CD4-positive, CD25-positive, alpha-beta regulatory T cell (primary cell): ENCODE data around the gene PKDREJ. TPM values are rescaled to one million over a fixed set of nuclear protein-coding genes. Genes with fewer than 3 reads are reported as not detected.
A peak's percentile ranks its signal among the peaks of the same experiment; 100 is the strongest.

ENCODE experiments used
- ATAC-seq, 2 donors: fragments of 150-1000 bp; cut with Tn5 transposase; one replicate each; pipeline ENCODE4 v1.10.0; 2021; ENCODE audit warnings: low read depth in 2 of 2, moderate number of reproducible peaks in 2 of 2, moderate library complexity in 1 of 2
- DNase-seq, 3 donors: peaks; one replicate each; pipeline versions ENCODE4 v3.0.0 to v3.0.0-alpha.2; 2012 to 2022; ENCODE audit warnings: mixed read lengths in 1 of 3
- H3K27ac ChIP-seq: one replicate; pipeline ENCODE4 v1.7.0; 2013; ENCODE audit warnings: mild to moderate bottlenecking, low read length; ENCODE audit not compliant: insufficient read depth, poor library complexity, severe bottlenecking
- H3K27me3 ChIP-seq: one replicate; pipeline ENCODE4 v1.7.0; 2013; ENCODE audit warnings: low read length; ENCODE audit not compliant: control insufficient read depth, insufficient read depth
- H3K36me3 ChIP-seq: one replicate; pipeline ENCODE4 v1.7.0; 2013; ENCODE audit warnings: mild to moderate bottlenecking, low read length, moderate library complexity; ENCODE audit not compliant: control insufficient read depth, insufficient read depth
- H3K4me1 ChIP-seq: 2 replicates; pipeline ENCODE4 v1.7.0; 2013; ENCODE audit warnings: mild to moderate bottlenecking, low read length; ENCODE audit not compliant: insufficient read depth, control insufficient read depth, poor library complexity, severe bottlenecking
- H3K4me3 ChIP-seq: one replicate; pipeline ENCODE4 v1.7.0; 2013; ENCODE audit warnings: low read depth, mild to moderate bottlenecking, low read length, moderate library complexity
- H3K9me3 ChIP-seq, 2 experiments: 1 replicate in 1 of 2; 2 replicates in 1 of 2; pipeline ENCODE4 v1.7.0; 2013; ENCODE audit warnings: low read length in 2 of 2, mild to moderate bottlenecking in 1 of 2, moderate library complexity in 1 of 2; ENCODE audit not compliant: control insufficient read depth in 2 of 2
- H3K27ac Mint-ChIP-seq, 3 donors: one replicate each; pipeline ENCODE4 v1.8.0; 2020 to 2022; ENCODE audit warnings: mild to moderate bottlenecking in 3 of 3, mixed read lengths in 3 of 3, moderate library complexity in 2 of 3
- H3K27me3 Mint-ChIP-seq: one replicate; pipeline ENCODE4 v1.8.0; 2022; ENCODE audit warnings: mild to moderate bottlenecking, mixed read lengths
- H3K36me3 Mint-ChIP-seq: one replicate; pipeline ENCODE4 v1.8.0; 2020; ENCODE audit warnings: mixed read lengths
- H3K4me1 Mint-ChIP-seq, 4 donors: one replicate each; pipeline ENCODE4 v1.8.0; 2020 to 2022; ENCODE audit warnings: mixed read lengths in 4 of 4, mild to moderate bottlenecking in 1 of 4
- H3K4me3 Mint-ChIP-seq, 4 donors: one replicate each; pipeline ENCODE4 v1.8.0; 2020 to 2022; ENCODE audit warnings: mild to moderate bottlenecking in 4 of 4, mixed read lengths in 4 of 4, moderate library complexity in 3 of 4
- H3K9me3 Mint-ChIP-seq, 7 donors: one replicate each; pipeline ENCODE4 v1.8.0; 2020 to 2022; ENCODE audit warnings: mixed read lengths in 7 of 7, mild to moderate bottlenecking in 3 of 7, moderate library complexity in 2 of 7
- polyA plus RNA-seq, 4 donors: library from polyadenylated mRNA; unstranded; fragments of 300-500 nt; fragmentation: Illumina TruSeq; gene quantifications; one replicate each; pipeline ENCODE4 v1.2.3, GENCODE V29; 2021
- total RNA-seq: library from RNA; stranded (reverse); gene quantifications from one replicate; pipeline ENCODE4 v1.2.3, GENCODE V29; 2022

PKDREJ gene
- total and polyA plus RNA-seq, 5 donors from 2014 or later: 0.19 TPM; not detected in 4

DNA sequence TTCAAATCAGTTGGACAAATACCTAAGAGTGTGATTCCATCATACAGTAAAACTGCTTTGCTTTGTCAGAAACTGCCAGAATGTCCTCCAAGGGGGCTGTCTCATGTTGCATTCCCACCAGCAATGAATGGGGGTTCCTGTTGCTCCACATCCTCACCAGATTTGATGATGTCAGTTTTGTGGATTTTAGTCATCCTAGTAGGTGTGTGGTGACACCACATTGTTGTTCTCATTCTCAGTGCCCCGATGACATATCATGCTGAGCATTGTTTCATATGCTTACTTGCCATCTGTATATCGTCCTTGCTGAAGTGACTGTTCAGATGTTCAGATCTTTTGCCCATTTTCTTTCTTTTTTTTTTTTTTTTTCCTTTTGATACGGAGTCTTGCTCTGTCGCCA, 50.1 kb downstream of the PKDREJ start:
- H3K9me3 ChIP-seq: peaks cover 8 to 11% of the 10 kb centered on the region in 2 experiments
- H3K9me3 Mint-ChIP-seq: peaks cover 0 to 21% (median 5%) of the 10 kb centered on the region in 7 donors
- peaks cover 25% of the 10 kb centered on the region for H3K36me3 ChIP-seq
- H3K4me1 ChIP-seq: no peaks in the 10 kb centered on the region
- H3K4me3 ChIP-seq: no peak overlapping the region
- H3K27ac Mint-ChIP-seq: no peak overlapping the region
- H3K27me3 Mint-ChIP-seq: no peaks in the 10 kb centered on the region
- peaks cover 0 to 2% (median 0%) of the 10 kb centered on the region in 4 donors for H3K4me1 Mint-ChIP-seq
- peak overlapping the region in 1 of 4 donors; percentile 38 for H3K4me3 Mint-ChIP-seq
- H3K27ac ChIP-seq: no peak overlapping the region
- ATAC-seq: no peak
- no peak for DNase-seq
- H3K27me3 ChIP-seq: no peaks in the 10 kb centered on the region
- peaks cover 64% of the 10 kb centered on the region for H3K36me3 Mint-ChIP-seq

DNA sequence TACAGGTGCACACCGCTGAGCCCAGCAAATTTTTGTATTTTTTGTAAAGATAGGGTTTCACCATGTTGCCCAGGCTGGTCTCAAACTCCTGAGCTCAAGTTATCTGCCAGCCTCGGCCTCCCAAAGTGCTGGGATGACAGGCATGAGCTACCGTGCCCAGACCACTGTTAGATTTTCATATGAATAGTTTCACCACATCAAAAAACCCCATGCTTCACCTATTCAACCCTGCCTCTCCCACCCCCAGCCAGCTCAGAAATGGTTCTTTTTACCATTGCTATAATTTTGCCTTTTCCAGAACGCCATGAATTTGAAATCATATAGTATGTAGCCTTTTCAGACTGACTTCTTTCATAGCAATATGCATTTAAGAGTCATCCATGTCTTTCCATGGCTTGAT, 50.9 kb downstream of the PKDREJ start:
- DNase-seq (no peak), ATAC-seq (no peak)
- no peaks in the 10 kb centered on the region for H3K4me1 ChIP-seq
- Mint-ChIP-seq H3K4me3 (no peak overlapping the region), H3K36me3 (peaks cover 61% of the 10 kb centered on the region), H3K4me1 (peaks cover 0 to 2% (median 0%) of the 10 kb centered on the region in 4 donors), H3K27ac (peak overlapping the region in 1 of 3 donors; percentile 2), H3K27me3 (no peaks in the 10 kb centered on the region), H3K9me3 (peaks cover 0 to 21% (median 5%) of the 10 kb centered on the region in 7 donors)
- peaks cover 8 to 11% of the 10 kb centered on the region in 2 experiments for H3K9me3 ChIP-seq
- H3K27ac ChIP-seq: no peak overlapping the region
- no peaks in the 10 kb centered on the region for H3K27me3 ChIP-seq
- H3K36me3 ChIP-seq: peaks cover 22% of the 10 kb centered on the region
- H3K4me3 ChIP-seq: no peak overlapping the region

DNA sequence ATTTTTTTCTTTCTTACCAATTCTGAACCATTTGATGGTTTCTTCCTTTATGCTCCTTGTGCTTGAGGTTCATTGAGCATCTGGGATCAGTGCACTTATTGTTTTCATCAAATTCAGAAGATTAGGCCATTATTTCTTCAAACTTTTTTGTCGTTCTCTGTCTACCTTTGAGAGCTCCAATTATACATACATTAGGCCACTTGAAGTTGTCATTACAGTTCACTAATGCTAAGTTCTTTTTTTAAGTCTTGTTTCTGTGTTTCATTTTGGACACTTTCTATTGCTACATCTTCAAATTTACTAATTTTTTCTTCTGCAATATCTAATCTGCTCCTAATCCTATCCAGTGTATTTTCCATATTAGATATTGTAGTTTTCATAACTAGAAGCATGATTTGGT, 53.9 kb downstream of the PKDREJ start:
- ATAC-seq (no peak), DNase-seq (no peak)
- no peaks in the 10 kb centered on the region for H3K4me1 ChIP-seq
- H3K9me3 ChIP-seq: peaks cover 8 to 11% of the 10 kb centered on the region in 2 experiments
- peaks cover 0 to 2% (median 0%) of the 10 kb centered on the region in 4 donors for H3K4me1 Mint-ChIP-seq
- H3K36me3 Mint-ChIP-seq: peaks cover 48% of the 10 kb centered on the region
- H3K27me3 Mint-ChIP-seq: no peaks in the 10 kb centered on the region
- H3K4me3 ChIP-seq: no peak overlapping the region
- peaks cover 0 to 21% (median 5%) of the 10 kb centered on the region in 7 donors for H3K9me3 Mint-ChIP-seq
- H3K27ac ChIP-seq: no peak overlapping the region
- H3K27me3 ChIP-seq: no peaks in the 10 kb centered on the region
- H3K36me3 ChIP-seq: peaks cover 15% of the 10 kb centered on the region
- no peak overlapping the region for H3K27ac Mint-ChIP-seq
- no peak overlapping the region for H3K4me3 Mint-ChIP-seq

Other genes starting within 250 kb of the PKDREJ start
- gene PPARA, start 112.8 kb downstream of the PKDREJ start, total RNA-seq: 10.3 TPM
- 1 to 10 TPM in 3 of 4 donors, under 1 TPM in 1; 0.67 to 4.2 (median 3.2) TPM for gene PPARA, start 112.8 kb downstream of the PKDREJ start, polyA plus RNA-seq
- gene CDPF1, start 13.1 kb downstream of the PKDREJ start, total RNA-seq: 5.5 TPM
- gene CDPF1, start 13.1 kb downstream of the PKDREJ start, polyA plus RNA-seq: 10 to 100 TPM; 16.7 to 24.7 (median 20.5) TPM
- gene TTC38, start 4.7 kb upstream of the PKDREJ start, total RNA-seq: 7.1 TPM
- 10 to 100 TPM in 1 of 4 donors, 1 to 10 TPM in 3; 5.1 to 10.9 (median 5.7) TPM for gene TTC38, start 4.7 kb upstream of the PKDREJ start, polyA plus RNA-seq
- 1.3 TPM for gene GTSE1, start 33.5 kb upstream of the PKDREJ start, total RNA-seq
- under 1 TPM in 3 of 4 donors, not detected in 1; 0.17 to 0.73 (median 0.21) TPM for gene GTSE1, start 33.5 kb upstream of the PKDREJ start, polyA plus RNA-seq
- gene TRMU, start 72.4 kb upstream of the PKDREJ start, total RNA-seq: 63.3 TPM
- gene TRMU, start 72.4 kb upstream of the PKDREJ start, polyA plus RNA-seq: 10 to 100 TPM; 11.0 to 17.8 (median 16.4) TPM